ENCODE measurements around the gene RPL7L1. TPM values are rescaled to one million over a fixed set of nuclear protein-coding genes. Genes with fewer than 3 reads are reported as not detected.

The RPL7L1 gene
- total RNA-seq (100 to 1,000 TPM; 105 to 117 TPM), polyA plus RNA-seq (ENCODE audit: insufficient read length in 2 of 2) (100 to 1,000 TPM; 105 to 111 TPM)
- long read RNA-seq, donor 1, full-length matches to known transcripts = 12 of 12 reads
- long read RNA-seq, donor 1, partial matches to known transcripts = 0 of 12 reads
- long read RNA-seq, donor 1, other reads (novel, unspliced or antisense) = 0 of 12 reads
- long read RNA-seq, donor 2, full-length matches to known transcripts = 5 of 5 reads
- long read RNA-seq, donor 2, partial matches to known transcripts = 0 of 5 reads
- long read RNA-seq, donor 2, other reads (novel, unspliced or antisense) = 0 of 5 reads
- long read RNA-seq, donor 3, full-length matches to known transcripts = 8 of 8 reads
- long read RNA-seq, donor 3, partial matches to known transcripts = 0 of 8 reads
- long read RNA-seq, donor 3, other reads (novel, unspliced or antisense) = 0 of 8 reads
- long read RNA-seq, donor 4, full-length matches to known transcripts = 16 of 16 reads
- long read RNA-seq, donor 4, partial matches to known transcripts = 0 of 16 reads
- long read RNA-seq, donor 4, other reads (novel, unspliced or antisense) = 0 of 16 reads

DNA sequence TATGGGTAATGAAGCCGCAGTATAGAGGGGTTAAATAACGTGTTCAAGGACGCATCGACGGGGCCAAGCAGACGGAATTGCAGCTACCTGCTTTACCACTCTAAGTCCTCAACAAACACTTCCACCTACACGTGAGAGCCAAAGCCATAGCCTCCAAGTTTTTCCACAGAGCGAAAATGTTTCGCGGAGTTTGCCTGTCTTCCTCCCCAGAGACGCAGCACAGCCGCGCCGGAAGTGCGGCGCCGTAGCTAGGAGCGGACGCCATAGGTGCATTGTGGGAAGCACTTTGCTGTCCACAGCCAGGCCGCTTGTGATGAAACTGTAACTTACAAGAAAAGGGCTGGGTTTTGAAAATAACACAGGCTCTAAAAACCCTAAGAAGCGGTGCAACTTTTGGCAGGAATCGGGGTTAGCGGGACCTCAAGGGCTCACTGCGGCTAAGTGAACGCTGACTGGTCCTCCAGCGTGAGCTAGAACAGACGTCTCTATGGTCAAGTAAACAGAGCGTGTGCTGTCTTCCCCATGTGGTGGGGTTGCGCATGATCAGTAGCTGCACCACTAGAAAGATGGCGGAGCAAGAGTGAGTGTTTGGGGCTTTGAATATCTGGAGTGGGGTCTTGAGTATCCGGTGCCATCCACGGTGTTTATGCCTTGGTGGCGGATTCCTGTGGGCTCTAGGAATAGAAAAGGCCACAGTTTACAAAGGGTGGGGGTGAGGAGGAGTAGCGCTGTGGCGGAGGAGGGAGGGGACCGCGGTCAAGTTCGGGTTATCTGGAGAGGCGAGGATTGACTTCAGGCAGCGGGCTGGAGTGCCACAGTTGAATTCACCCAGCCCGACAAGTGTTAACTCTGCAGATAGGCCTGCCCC is at the start of gene RPL7L1:
TSS of gene RPL7L1 (plus strand) at position 245 of the 868 bp plus-strand sequence. CDS start at position 540, 295 bp downstream.
- Histone ChIP-seq H3K4me3 (ENCODE audit: low read depth, low read length) (peak within 1 kb of the TSS; percentile 86), H3K9me3 (ENCODE audit: control insufficient read depth, insufficient read depth, low read length) (no peaks in the 10 kb centered on the region), H3K27me3 (ENCODE audit: control insufficient read depth, insufficient read depth, low read length) (no peaks in the 10 kb centered on the region), H3K36me3 (ENCODE audit: control insufficient read depth, insufficient read depth, low read length) (peaks cover 21% of the 10 kb centered on the region), H3K27ac (ENCODE audit: low read depth, low read length) (peak within 1 kb of the TSS; percentile 90), H3K4me1 (ENCODE audit: control insufficient read depth, insufficient read depth, low read length) (peaks cover 27% of the 10 kb centered on the region)
- under 1% methylated on average over 36 of the region's 41 CpGs for WGBS (ENCODE audit: insufficient coverage)
- DNase-seq (ENCODE audit: low read depth in 4 of 6, low spot score in 6 of 6) = peak; percentile 74 to 98 (median 90)

DNA sequence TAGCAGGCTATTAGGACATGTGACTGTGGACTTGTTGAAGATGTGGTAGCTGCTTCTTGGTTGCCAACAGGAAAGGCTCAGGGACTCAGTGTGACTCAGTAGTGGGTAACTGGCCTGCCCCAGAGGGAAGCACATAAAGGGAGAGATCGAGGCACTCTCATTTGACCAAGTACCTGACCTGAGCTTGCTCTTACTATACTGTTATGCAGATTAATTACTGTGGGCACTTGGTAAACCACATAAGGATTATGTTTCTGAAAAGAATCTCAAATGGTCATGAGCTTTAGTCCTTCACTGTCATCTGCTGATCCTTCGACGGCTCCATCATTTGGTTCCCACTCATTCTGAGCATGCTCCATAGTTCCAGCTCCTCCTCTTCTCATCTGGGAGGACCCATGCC is 48.2 kb upstream of the RPL7L1 start:
- 97% methylated on average over 2 of the region's 3 CpGs for WGBS (ENCODE audit: insufficient coverage)
- no peak overlapping the region for H3K27ac ChIP-seq (ENCODE audit: low read depth, low read length)
- no peak for DNase-seq (ENCODE audit: low read depth in 4 of 6, low spot score in 6 of 6)
- no peak overlapping the region for H3K4me3 ChIP-seq (ENCODE audit: low read depth, low read length)
- no peaks in the 10 kb centered on the region for H3K27me3 ChIP-seq (ENCODE audit: control insufficient read depth, insufficient read depth, low read length)
- H3K9me3 ChIP-seq (ENCODE audit: control insufficient read depth, insufficient read depth, low read length) = no peaks in the 10 kb centered on the region
- no peaks in the 10 kb centered on the region for H3K4me1 ChIP-seq (ENCODE audit: control insufficient read depth, insufficient read depth, low read length)
- H3K36me3 ChIP-seq (ENCODE audit: control insufficient read depth, insufficient read depth, low read length) = peaks cover 44% of the 10 kb centered on the region

DNA sequence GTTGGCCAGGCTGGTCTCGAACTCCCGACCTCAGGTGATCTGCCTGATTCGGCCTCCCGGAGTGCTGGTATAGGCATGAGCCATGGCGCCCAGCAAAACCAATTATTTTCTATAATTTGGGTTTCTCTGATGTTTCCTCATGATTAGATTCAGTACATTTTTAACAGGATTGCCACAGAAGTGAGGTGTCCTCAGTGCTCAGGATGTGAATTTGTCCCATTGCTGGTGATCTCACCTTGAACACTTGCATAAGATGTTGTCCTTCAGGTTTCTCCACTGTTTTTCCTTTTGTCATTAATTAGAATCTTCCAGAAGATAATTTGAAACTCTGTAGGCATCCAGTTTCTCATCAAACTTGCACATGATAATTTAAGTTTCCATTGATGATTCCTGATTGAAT is 45.4 kb upstream of the RPL7L1 start:
- Histone ChIP-seq H3K9me3 (ENCODE audit: control insufficient read depth, insufficient read depth, low read length) (no peaks in the 10 kb centered on the region), H3K4me1 (ENCODE audit: control insufficient read depth, insufficient read depth, low read length) (no peaks in the 10 kb centered on the region), H3K4me3 (ENCODE audit: low read depth, low read length) (no peak overlapping the region), H3K27me3 (ENCODE audit: control insufficient read depth, insufficient read depth, low read length) (no peaks in the 10 kb centered on the region), H3K36me3 (ENCODE audit: control insufficient read depth, insufficient read depth, low read length) (peaks cover 31% of the 10 kb centered on the region), H3K27ac (ENCODE audit: low read depth, low read length) (no peak overlapping the region)
- no CpG with 5 or more reads among the region's 5 CpGs for WGBS (ENCODE audit: insufficient coverage)
- DNase-seq (ENCODE audit: low read depth in 4 of 6, low spot score in 6 of 6) = no peak

DNA sequence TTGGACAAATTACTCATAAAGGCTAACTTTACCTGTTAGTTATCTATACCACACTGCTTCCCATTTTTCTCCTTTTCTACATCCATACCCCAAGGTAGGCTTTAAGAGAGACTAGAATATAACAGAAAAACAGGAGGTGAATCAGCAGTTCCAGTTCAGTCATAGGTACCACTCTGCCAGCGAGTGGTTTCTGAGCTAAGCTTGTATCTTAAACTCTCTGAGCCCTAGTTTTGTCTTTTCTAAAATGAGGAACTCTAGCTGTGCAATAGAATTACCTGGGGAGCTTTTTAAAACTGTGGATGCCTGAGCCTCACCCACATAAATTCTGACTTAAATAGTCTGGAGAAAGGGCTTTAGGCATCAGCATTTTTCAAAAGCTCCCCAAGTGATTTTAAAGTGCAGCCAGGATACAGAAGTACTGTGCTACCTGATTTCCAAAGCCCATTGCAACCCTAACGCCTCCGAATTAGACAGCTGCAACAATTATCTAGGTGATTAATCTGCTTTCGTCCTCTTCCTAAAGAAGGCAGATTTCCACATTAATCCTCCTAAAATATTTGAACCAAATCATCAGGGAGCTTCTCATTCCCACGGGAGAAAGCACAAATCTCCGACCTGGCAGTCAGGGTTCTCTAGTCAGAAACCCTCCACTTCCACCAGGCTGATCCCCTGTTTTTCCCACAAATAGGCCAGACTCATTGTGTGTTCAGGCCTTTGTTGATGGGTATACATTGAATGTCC is 37.4 kb upstream of the RPL7L1 start:
- Histone ChIP-seq H3K27me3 (ENCODE audit: control insufficient read depth, insufficient read depth, low read length) (no peaks in the 10 kb centered on the region), H3K4me3 (ENCODE audit: low read depth, low read length) (no peak overlapping the region), H3K4me1 (ENCODE audit: control insufficient read depth, insufficient read depth, low read length) (no peaks in the 10 kb centered on the region), H3K36me3 (ENCODE audit: control insufficient read depth, insufficient read depth, low read length) (peaks cover 12% of the 10 kb centered on the region), H3K9me3 (ENCODE audit: control insufficient read depth, insufficient read depth, low read length) (no peaks in the 10 kb centered on the region), H3K27ac (ENCODE audit: low read depth, low read length) (no peak overlapping the region)
- 57% methylated on average over 4 of the region's 6 CpGs for WGBS (ENCODE audit: insufficient coverage)
- DNase-seq (ENCODE audit: low read depth in 4 of 6, low spot score in 6 of 6) = peak in 3 of 6 donors; percentile 12 to 90 (median 14)

DNA sequence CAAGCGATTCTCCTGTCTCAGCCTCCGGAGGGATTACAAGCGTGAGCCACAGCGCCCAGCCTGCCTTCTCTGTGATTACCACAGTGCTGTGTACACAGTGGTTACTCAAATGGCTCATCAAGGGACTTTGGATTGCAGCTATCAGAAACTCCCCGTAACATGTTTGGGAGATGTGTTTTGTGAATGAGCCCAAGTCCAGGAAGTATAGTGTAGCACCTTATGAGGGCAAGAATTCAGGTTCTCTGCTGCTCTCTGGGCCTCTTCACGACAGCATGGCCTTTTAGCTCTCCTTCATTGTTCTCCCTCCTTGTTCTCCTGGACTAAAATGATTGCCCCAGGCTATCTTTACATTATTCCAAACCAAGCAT is 34.1 kb upstream of the RPL7L1 start:
- Histone ChIP-seq H3K27me3 (ENCODE audit: control insufficient read depth, insufficient read depth, low read length) (no peaks in the 10 kb centered on the region), H3K4me1 (ENCODE audit: control insufficient read depth, insufficient read depth, low read length) (no peaks in the 10 kb centered on the region), H3K27ac (ENCODE audit: low read depth, low read length) (no peak overlapping the region), H3K36me3 (ENCODE audit: control insufficient read depth, insufficient read depth, low read length) (peaks cover 12% of the 10 kb centered on the region), H3K4me3 (ENCODE audit: low read depth, low read length) (no peak overlapping the region), H3K9me3 (ENCODE audit: control insufficient read depth, insufficient read depth, low read length) (no peaks in the 10 kb centered on the region)
- no peak for DNase-seq (ENCODE audit: low read depth in 4 of 6, low spot score in 6 of 6)
- 94% methylated on average over 5 of the region's 6 CpGs for WGBS (ENCODE audit: insufficient coverage)

DNA sequence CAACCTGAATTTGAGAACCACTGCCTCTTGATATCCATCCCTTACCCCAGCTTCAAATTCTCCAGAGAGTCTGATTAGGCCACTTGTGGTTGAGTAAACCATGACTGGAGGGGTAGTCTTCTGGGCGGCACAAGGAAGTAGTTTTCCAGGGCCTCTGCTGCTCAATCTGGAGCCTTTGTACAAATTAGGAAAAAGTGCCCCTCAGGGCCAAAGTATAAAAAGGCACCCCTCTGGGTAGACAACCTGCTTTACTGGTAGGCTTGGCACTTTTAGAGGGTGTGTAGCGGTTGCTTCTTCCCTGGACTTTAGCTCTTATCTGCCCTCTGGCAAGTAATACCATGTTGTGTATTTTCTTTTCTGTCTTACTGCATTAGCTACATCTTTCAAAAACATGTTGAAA is 32.9 kb upstream of the RPL7L1 start:
- H3K27ac ChIP-seq (ENCODE audit: low read depth, low read length) = no peak overlapping the region
- H3K4me1 ChIP-seq (ENCODE audit: control insufficient read depth, insufficient read depth, low read length) = no peaks in the 10 kb centered on the region
- WGBS (ENCODE audit: insufficient coverage) = 70% methylated on average over 1 of the region's 2 CpGs
- no peaks in the 10 kb centered on the region for H3K9me3 ChIP-seq (ENCODE audit: control insufficient read depth, insufficient read depth, low read length)
- H3K36me3 ChIP-seq (ENCODE audit: control insufficient read depth, insufficient read depth, low read length) = peaks cover 12% of the 10 kb centered on the region
- no peak for DNase-seq (ENCODE audit: low read depth in 4 of 6, low spot score in 6 of 6)
- H3K4me3 ChIP-seq (ENCODE audit: low read depth, low read length) = no peak overlapping the region
- no peaks in the 10 kb centered on the region for H3K27me3 ChIP-seq (ENCODE audit: control insufficient read depth, insufficient read depth, low read length)

DNA sequence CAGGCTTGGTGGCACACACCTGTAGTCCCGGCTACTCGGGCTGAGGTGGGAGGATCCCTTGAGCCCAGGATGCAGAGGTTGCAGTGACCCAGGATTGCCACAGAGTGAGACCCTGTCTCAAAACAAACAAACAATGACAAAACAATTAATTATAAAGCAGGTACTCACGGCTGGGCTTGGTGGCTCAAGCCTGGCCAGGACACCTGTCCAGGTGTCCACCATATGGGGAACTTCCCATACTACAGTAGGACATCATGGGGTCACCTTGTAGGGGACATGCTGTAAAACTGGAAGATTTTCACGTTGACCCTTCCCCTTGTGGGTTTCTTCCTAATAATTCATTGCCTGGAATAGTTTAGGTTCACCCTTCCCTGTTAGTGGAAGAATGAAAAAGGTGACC is 30.7 kb upstream of the RPL7L1 start:
- no peak overlapping the region for H3K4me3 ChIP-seq (ENCODE audit: low read depth, low read length)
- DNase-seq (ENCODE audit: low read depth in 4 of 6, low spot score in 6 of 6) = no peak
- no peaks in the 10 kb centered on the region for H3K27me3 ChIP-seq (ENCODE audit: control insufficient read depth, insufficient read depth, low read length)
- no peak overlapping the region for H3K27ac ChIP-seq (ENCODE audit: low read depth, low read length)
- 93% methylated on average over 3 of the region's 4 CpGs for WGBS (ENCODE audit: insufficient coverage)
- no peaks in the 10 kb centered on the region for H3K9me3 ChIP-seq (ENCODE audit: control insufficient read depth, insufficient read depth, low read length)
- H3K4me1 ChIP-seq (ENCODE audit: control insufficient read depth, insufficient read depth, low read length) = no peaks in the 10 kb centered on the region
- peaks cover 24% of the 10 kb centered on the region for H3K36me3 ChIP-seq (ENCODE audit: control insufficient read depth, insufficient read depth, low read length)

DNA sequence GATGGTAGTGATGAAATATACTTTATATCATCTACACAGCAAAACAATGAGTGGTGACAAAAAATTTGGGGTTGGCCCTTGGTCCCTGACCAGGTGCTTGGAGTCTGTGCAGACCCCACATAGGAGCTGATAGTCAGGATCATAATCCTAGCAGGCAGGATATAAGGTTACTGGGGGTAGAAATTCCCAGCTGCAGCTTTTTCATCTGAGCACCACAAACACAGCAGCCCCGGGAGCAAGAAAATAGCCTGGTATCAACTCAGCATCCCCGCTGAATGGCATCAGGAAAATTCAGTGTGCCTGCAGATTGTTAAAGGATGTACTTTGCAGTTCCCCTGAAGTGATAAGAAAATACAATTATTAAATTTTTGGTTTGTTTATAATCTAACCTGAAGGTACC is 27.8 kb upstream of the RPL7L1 start:
- Histone ChIP-seq H3K36me3 (ENCODE audit: control insufficient read depth, insufficient read depth, low read length) (peaks cover 33% of the 10 kb centered on the region), H3K4me1 (ENCODE audit: control insufficient read depth, insufficient read depth, low read length) (no peaks in the 10 kb centered on the region)
- no peak for DNase-seq (ENCODE audit: low read depth in 4 of 6, low spot score in 6 of 6)

DNA sequence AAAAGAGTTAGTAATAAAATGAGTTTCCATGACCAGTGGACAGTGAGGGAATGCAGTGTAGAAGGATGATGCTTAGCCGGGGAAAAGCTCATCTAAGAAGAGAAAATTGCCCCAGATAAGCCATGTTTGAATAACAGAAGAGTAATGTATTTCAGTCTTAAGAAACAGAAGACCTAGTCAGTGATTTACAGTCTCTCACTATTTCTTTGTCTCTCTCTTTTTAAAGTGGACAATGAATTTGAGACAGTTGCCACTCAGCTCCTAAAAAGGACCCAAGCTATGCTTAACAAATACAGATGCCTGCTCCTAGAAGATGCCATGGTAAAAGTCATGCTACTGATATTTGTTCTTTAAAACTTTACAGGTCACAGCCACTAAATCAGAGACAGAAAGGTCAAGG is 19.4 kb upstream of the RPL7L1 start:
- no peaks in the 10 kb centered on the region for H3K4me1 ChIP-seq (ENCODE audit: control insufficient read depth, insufficient read depth, low read length)
- no peaks in the 10 kb centered on the region for H3K9me3 ChIP-seq (ENCODE audit: control insufficient read depth, insufficient read depth, low read length)
- no peak overlapping the region for H3K27ac ChIP-seq (ENCODE audit: low read depth, low read length)
- peaks cover 74% of the 10 kb centered on the region for H3K36me3 ChIP-seq (ENCODE audit: control insufficient read depth, insufficient read depth, low read length)
- no peaks in the 10 kb centered on the region for H3K27me3 ChIP-seq (ENCODE audit: control insufficient read depth, insufficient read depth, low read length)
- no CpG with 5 or more reads among the region's 1 CpG for WGBS (ENCODE audit: insufficient coverage)
- H3K4me3 ChIP-seq (ENCODE audit: low read depth, low read length) = no peak overlapping the region
- no peak for DNase-seq (ENCODE audit: low read depth in 4 of 6, low spot score in 6 of 6)

More for the DNA sequence above, 27.8 kb upstream of the RPL7L1 start:
- no CpG with 5 or more reads among the region's 2 CpGs for WGBS (ENCODE audit: insufficient coverage)
- Histone ChIP-seq H3K9me3 (ENCODE audit: control insufficient read depth, insufficient read depth, low read length) (no peaks in the 10 kb centered on the region), H3K27ac (ENCODE audit: low read depth, low read length) (no peak overlapping the region), H3K4me3 (ENCODE audit: low read depth, low read length) (no peak overlapping the region), H3K27me3 (ENCODE audit: control insufficient read depth, insufficient read depth, low read length) (no peaks in the 10 kb centered on the region)
